Measurements from ENCODE around the gene EFCC1.
"Not testable (repeated sequence)": the region's sequence is repeated elsewhere in the genome, so short reads cannot be mapped to it uniquely, and the experiment has no call there.

Gene EFCC1

DNA sequence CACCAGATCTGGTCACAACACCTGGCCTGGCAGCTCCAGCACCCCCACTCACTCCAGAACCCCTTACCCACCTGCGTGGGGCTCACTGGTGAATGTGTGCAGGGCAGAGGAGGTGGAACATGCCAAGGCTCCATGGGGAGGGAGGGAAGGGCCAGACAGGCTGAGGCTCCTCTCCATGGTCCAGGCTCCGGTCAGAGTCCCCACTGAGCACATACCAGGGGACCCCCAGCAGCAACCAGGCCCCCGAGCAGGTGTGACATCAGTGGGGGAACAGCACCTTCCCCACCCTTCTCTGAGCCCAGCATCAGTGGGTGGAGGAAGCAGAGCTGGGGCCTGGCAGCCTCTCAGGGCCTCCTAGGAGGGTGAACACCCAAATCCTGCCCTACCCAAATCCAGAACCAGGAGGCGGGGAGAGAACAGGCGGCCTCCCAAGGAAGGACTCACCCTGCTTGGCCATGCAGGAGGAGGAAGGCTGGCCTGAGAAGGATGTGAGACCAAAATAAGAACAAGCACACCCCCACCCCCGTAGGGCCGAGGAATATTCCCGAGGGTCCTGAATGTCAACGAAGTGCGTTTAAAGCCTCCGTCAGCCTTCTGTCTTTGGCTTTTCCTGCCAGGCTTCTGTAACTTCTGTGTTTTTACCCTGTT lies 58.3 kb downstream of the EFCC1 start:
- DNase-seq: no peak

DNA sequence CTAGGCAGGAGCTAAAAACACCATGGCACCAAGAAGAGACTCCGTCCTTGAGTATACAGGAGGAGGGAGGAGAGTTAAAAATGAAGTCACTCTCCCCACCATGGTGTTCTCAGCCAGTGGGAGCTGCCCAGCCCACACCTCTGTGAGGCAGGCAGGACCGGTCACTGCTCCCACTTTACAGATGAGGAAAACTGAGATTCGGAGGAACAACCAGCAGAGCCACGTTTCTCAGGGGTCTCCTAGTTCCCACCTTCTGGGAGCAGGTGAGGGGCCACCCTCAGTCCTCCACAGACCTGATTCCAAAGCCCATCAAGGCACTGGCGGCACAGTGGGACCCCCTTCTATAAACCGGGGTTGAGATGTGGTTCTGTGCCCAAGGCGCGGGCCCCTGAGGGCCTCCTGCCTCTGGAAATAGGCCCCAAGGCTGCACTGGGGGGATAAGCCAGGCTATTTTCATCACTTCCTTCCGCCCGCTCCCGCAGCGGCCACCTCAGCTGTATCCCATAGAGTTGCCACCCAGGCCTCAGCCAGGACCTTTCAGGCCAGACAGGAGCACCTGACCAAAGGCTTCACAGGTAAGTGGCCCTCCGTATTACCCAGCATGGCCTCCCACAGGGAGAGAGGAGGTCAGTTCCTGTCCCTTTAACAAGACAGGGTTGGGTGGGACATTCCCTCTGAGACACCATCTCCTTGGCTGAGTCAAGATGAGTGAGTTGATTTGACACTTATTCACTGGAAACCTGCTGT lies 59.3 kb downstream of the EFCC1 start, which contains the start of gene GP9:
Gene GP9 (plus strand): TSS at position 504 of the 747 bp plus-strand sequence. CDS start 961 bp downstream, outside the sequence.
- DNase-seq: no peak

DNA sequence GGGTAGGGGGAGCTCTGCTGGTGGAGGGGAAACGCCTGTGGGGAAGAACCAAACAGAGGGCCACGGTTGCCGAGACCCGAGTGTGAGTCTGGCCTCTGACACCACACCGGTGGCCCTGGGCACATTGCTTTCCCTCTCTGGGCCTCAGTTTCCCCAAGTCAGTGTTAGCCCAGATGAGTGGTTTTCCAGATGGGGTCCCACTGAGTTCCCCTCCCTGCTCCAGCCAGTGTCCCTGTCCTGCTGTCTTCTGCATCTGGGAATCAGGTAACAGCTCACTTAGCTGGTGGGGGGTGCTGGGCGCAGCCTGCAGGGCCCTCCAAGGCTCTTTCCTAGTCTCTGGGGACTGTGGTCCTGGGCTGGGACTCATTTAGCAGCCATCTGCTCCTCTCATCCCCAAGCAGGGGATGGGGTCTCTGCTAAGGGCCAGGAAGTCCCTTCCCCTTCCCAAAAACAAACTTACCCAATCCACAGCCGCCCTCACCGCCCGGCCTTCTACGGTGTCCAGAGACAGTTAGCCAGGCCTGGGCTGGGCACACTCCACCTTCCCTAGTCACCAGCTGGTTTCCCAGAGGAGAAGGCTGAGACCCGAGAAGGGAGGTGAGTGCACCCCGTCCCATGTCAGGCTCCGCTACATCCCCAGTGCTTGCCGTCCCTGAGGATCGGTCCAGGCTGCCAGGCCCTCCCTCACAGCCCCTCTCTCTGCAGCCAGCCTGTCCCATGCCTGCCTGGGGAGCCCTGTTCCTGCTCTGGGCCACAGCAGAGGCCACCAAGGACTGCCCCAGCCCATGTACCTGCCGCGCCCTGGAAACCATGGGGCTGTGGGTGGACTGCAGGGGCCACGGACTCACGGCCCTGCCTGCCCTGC lies 60.2 kb downstream of the EFCC1 start:
- no peak for DNase-seq

DNA sequence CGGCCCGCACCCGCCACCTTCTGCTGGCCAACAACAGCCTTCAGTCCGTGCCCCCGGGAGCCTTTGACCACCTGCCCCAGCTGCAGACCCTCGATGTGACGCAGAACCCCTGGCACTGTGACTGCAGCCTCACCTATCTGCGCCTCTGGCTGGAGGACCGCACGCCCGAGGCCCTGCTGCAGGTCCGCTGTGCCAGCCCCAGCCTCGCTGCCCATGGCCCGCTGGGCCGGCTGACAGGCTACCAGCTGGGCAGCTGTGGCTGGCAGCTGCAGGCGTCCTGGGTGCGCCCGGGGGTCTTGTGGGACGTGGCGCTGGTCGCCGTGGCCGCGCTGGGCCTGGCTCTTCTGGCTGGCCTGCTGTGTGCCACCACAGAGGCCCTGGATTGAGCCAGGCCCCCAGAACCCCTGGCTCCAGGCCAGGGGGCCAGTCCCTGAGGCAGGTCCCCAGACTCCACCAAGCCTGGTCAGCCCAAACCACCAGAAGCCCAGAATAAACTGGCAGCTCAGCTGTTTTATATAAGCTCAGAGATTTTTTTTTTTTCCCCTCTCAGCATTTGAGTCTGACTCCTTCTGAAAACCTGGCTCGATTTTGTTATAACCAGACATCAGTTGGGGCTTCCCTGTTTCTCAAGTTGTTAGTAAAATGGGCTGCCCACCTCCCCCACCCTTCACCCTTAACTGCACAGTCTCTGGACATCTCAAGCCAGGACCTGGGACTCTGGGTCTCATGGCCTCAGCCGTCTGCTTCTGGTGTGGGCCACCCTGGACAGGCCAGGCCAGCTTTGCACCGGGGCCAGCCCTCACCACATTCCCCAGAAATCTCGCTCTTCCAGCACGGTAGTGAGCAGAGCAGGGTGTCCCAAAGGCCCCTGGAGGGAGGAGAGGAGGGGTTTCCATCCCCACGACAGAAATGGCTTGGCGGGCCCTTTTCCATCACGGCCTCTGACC lies 61.1 kb downstream of the EFCC1 start:
- no peak for DNase-seq

DNA sequence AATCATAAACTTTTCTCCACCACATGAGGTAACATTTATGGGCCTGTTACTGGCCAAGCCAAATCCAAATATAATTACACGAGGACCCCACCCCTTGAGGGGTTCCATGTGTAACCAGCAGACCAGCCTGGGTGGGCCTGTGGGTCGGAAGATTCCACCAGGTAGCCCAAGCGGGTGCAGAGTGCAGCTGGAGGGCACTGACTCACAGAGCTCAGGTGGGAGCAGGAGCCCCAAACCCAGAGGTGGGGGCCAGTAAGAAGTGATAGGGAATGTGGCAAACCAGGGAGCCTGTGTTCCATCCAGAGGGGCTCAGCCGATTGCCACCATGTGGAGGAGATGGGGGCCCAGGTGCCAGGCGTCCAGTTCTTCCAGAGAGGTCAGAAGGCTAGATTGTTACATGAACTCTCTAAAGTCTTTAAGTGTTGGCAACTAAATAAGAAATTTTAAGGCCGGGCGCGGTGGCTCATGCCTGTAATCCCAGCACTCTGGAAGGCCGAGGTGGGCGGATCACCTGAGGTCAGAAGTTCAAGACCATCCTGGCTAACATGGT lies 62.1 kb downstream of the EFCC1 start:
- no peak for DNase-seq

DNA sequence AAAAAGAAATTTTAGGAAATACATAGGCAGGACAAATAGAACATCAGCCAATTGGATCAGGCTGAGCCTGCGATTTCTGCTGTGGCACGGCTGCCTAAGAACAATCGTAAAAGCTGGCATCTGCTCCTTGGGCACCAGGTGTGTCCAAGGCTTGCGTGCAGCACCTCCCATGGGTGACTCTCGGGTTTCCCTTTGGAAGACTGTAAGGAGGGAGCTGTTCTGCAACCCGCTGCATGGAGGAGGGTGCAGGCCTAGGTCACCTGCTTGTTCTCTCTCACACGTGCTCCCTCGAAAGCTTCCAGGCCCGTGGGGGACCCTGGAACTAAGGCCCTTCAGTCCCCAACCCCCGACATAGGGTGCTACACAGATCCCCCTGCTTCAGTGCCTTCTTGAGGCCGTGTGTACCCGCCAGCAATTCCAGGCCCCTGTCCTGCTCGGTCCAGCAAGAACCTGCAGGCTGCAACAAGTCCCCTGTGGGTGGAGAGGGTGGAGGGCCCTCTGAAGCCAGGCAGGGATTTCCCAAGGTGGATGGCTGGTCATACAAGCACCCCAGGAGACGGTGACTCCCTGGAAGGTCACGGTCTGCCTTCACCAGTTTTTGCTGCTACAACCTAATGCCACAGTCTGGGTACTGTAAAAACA lies 62.9 kb downstream of the EFCC1 start:
- no peak for DNase-seq

DNA sequence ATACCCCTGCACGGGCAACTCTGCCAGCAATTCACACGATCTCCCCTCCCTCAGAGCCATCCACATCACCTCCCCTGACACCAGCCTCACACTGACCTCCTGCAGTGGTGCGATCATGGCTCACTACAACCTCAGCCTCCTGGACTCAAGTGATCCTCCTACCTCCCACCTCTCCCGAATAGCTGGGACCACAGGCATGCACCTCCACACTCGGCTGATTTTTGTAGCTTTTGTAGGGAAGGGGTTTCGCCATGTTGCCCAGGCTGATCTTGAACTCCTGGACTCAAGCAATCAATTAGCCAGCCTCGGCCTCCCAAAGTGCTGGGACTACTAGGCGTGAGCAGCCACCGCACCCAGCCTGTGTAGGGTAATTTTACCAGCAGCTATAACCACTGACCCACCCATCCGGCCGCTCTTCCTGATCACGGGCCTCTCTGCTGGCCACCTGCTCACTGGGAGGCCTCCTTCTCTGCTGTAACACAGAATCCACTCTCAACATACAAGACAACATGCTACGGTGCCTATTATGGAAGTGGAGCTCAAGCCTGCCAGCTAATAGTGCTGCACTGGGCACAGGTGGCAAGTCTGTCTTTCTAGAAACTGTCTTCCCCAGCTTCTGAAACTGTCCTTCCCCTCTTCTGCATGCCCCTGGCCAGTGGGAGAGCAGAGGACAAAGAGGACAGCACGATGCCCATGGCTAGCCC lies 64.1 kb downstream of the EFCC1 start:
- DNase-seq: no peak

DNA sequence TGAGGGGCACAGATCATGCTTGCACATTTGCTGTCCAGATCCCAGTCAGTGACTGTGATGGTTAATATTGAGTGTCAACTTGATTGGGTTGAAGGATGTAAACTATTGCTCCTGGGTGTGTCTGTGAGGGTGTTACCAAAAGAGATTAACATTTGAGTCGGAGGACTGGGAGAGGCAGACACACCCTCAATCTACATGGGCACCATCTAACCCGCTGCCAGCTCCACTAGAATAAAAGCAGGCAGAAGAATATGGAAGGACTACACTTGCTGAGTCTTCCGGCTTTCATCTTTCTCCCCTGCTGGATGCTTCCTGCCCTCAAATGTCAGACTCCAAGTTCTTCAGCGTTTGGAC lies 64.6 kb downstream of the EFCC1 start:
- DNase-seq: no peak

DNA sequence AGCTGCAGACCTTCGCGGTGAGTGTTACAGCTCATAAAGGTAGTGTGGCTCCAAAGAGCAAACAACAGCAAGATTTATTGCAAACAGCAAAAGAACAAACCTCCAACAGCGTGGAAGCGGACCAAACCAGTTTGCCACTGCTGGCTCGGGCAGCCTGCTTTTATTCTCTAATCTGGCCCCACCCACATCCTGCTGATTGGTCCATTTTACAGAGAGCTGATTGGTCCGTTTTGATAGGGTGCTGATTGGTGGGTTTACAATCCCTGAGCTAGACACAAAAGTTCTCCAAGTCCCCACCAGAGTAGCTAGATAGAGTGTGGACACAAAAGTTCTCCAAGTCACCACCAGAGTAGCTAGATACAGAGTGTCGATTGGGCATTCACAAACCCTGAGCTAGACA lies 66.6 kb downstream of the EFCC1 start:
- not testable (repeated sequence) for DNase-seq

DNA sequence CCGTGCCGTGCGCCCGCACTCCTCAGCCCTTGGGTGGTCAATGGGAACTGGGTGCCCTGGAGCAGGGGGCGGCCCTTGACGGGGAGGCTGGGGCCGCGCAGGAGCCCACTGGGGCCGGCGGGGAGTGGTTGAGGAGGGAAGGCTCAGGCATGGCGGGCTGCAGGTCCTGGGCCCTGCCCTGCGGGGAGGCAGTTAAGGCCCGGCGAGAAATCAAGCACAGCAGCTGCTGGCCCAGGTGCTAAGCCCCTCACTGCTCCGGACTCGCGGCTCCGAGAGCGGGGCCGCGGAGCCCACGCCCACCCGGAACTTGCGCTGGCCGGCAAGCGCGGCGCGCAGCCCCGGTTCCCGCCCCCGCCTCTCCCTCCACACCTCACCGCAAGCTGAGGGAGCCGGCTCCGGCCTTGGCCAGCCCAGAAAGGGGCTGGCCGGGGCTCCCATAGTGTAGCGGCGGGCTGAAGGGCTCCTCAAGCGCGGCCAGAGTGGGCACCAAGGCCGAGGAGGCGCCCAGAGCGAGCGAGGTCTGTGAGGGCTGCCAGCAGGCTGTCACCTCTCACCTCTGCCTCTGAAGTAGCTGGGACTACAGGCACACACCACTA lies 67.3 kb downstream of the EFCC1 start:
- DNase-seq: no peak

DNA sequence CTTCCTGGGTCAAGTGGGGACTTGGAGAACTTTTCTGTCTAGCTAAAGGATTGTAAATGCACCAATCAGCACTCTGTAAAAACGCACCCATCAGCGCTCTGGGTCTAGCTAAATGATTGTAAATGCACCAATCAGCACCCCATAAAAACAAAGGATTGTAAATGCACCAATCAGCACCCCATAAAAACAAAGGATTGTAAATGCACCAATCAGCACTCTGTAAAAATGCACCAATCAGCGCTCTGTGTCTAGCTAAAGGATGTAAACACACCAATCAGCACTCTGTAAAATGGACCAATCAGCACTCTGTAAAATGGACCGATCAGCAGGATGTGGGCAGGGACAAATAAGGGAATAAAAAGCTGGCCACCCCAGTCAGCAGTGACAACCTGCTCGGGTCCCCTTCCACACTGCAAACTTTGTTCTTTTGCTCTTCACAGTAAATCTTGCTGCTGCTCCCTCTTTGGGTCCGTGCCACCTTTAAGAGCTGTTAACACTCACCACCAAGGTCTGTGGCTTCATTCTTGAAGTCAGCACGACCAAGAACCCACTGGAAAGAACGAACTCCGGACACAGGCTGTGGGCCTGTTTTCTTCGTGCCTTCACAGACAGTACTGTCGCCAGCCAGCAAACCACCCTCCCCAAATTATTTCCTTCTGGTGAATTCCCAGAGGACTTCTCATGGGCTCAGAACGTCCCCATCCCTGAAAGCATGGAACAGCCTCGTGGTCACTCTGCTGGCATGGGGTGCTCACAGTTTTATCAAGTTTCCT lies 68.4 kb downstream of the EFCC1 start:
- not testable (repeated sequence) for DNase-seq

DNA sequence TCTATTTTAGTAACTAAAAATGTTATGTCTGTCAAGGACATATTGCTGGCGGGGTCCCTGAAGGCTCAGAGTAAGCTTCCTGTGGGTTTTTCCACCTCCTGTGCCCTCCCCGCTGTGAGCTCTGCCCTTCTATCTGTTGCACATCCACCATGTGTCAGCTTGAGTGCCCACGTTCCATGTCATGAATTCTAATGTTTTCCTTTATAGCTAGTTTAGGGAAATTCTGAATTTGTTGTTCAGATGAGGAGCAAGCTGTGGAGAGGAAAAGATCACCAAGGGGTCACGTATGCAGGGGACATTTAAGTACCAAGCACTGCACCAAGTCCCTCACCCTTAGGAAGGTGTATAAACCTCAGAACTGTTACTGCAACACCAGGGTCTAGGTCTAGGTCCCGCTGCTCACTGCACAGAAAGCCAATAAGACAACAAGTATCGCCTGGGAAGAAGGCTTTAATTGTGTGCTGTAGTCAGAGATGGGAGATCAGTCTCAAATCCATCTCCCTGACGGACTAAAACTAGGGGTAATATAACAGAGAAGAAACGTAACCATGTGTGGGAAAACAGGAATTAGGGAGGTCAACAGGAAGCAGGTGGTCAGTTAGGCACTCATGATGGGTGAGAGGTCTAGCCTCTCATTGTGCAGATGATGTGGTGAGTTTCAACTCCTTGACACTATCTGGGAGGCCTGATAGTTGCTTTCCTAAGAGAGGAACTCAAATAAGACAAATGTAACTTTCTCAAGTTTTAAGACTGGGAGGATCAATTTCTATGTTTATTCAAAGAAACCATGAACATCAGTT lies 69.2 kb downstream of the EFCC1 start:
- no peak for DNase-seq

DNA sequence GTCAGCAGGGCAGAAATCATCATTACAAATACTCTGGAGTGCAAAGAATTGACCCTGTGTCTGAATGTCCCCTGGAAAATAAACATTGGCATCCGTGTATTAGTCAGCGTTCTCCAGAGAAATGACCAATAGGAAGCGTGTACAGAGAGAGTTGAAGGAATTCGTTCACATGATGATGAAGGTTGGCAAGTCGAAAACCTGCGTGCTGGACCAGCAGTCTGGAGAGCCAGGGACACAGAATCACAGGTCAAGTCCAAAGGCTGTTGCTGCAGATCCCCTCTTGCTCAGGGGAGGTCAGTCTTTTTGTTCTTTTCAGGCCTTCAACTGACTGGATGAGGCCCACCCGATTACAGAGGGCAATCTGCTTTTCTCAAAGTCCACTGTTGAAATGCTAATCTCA lies 76.1 kb downstream of the EFCC1 start:
- DNase-seq: no peak

DNA sequence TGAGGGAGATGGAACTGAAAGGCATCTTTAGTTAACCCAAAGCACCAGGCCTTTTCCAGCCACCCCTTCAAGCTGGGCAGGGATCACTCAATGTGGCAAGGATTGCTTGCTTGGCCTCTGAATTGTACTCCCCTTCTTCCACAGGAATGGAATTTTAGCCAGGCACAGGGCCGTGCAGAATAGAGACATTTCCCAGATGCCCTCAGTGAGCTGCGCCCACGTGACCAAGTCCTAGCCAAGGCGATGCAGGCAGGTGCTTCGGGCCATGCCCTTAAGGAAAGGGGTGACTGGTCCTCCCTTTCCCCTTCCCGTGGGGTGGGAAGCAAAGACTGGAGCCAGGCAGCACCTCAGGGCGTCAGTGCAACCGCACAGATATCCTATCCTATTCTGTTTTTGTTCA lies 77.4 kb downstream of the EFCC1 start:
- no peak for DNase-seq

DNA sequence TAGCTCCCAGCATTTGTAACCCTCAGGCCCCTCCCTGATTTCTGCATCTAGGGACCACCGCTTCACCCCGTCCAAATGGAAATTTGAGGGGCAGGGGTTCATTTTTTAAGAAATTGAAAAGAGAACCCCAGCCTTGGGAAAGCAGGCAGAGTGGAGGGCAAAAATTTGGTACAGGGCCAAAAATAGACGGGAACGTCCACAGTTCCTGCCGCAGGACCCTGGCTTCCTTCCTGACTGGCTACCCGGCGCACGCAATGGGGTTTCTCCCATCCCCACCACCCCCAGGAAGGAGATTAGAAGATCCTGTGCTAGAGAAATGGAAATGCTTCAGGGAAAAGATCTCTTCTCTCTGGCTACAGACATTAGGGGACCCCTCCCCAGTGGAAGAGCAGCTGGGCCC lies 80.4 kb downstream of the EFCC1 start:
- DNase-seq: no peak

DNA sequence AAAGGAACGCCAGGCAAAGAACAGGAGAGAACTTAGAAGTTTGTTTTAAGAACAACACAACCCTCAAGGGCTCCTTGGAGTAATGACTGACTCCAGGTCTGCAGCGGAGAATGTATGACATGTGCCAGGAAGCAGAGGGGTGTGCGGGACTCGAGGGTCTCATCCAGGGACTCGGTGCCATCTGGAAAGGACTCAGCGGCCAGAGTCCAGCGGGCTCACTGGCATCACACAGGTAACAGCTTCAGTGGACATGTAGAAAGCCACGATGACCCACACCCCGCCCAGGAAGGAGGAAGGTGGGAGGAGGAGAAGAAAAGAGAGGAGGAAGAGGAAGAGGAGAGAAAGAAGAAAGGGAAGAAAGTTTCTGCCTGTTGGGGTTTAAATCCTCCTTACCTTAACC lies 80.9 kb downstream of the EFCC1 start:
- DNase-seq: no peak

DNA sequence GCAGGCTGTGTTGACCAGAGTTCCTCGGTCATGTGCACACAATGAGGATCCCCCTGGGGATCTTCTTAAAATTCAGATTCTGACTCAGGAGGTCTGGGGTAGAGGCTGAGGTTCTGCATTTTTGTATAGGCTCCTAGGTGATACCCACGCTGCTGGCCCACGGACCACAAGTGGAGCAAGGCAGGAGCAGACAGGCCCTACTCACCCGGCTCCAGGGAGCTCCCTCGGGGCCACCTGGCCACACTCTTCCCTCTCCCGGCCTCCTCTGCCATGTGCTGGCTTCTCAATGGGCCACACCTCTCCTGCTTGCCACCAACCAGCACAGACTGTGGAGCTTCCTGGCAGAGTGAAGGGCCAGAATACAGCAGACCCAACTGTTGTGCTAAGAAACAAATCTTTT lies 83.4 kb downstream of the EFCC1 start:
- no peak for DNase-seq

DNA sequence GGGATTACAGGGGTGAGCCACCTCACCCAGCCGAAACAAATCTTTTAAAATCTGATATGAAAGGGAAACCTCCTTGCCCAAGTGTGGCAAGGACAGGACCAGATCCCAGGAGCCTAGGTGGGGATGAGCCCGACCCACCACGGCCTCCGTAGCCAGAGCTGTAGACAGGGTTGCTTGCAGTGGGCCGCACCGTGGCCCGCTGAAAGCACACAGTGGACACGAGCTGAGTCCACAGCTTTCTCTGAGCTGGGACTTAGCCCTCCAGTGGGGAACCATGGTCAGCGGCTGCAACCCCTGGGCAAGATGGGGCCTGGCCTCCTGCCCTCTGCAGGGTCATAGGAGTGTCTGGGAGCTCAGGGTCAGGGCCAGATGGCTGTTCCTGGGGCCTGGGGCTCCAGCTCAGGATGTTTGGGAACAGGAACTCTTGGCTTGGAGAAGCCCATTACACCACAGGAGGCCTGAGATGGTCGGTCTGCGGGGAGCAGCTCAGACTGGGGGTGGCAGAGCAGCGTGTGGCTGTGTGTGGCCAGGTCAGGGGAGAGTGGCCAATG lies 84.1 kb downstream of the EFCC1 start:
- no peak for DNase-seq

DNA sequence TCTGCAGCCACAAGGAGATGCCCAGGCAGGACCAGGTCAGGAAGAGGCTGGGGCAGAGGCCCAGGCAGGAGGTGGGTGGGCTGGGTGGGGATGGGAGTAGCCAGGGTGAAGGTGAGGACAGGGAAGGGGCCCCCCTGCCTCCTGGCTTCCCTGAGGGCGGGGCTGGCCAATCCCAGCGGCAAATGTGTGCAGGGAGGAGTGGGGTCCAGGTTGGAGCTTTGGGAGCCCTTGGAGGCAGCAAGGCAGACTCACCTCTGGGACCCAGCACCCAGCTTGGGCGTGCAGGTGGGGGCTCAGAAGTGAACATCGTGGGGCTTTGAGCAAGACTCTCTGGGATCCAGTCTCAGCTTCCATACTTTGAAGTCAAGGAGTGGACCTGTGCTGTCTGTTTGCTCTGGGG lies 84.7 kb downstream of the EFCC1 start:
- DNase-seq: no peak

Data from CD4-positive, alpha-beta T cell treated with Interleukin-4 for 4 hours (primary cell).